ENCODE measurements around the gene SPATS2L.

Gene SPATS2L

GRCh38 chr2:200380091-200380561, 73.6 kb downstream of the SPATS2L start:
- peak; percentile 23 for DNase-seq

DNA sequence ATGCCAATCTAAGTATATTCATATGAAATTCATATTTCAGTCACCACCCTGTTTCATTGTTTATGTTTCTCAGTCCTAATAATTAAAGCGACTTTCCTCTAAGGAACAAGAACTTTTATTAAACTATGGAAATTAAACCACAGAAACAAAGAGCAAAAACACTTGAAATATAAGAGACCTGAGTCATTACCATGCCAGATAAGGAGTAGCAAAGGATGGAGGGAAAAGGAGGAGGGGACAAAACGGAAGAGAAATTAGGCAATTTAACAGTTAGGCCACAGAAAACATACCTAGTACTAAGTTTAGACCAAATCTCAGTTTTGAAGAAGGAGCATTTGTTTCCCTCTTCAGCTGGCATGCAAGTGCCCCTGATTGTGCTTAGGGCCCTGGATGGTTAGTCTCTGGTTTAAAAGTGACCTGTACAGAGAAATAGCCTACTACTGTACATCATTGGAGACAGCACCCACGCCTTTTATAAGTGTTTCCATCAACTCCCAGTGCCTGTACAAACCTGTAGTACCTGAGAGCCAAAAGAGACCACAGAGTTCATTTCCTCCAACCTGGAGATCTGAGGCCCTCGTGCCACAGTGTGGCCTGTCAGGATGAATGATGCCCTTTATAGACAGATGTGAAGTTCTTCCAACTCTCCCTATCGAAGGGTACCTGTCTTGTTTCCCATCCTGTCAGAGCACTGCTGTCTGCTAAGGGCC, 74.5 kb downstream of the SPATS2L start:
- peak; percentile 55 for DNase-seq

GRCh38 chr2:200382874-200383273, 76.4 kb downstream of the SPATS2L start:
- DNase-seq = no peak

- peak; percentile 53 for DNase-seq
These were observed 77.1 kb downstream of the SPATS2L start for GRCh38 chr2:200383380-200384110.

GRCh38 chr2:200385063-200385635, 78.7 kb downstream of the SPATS2L start:
- DNase-seq = no peak

DNA sequence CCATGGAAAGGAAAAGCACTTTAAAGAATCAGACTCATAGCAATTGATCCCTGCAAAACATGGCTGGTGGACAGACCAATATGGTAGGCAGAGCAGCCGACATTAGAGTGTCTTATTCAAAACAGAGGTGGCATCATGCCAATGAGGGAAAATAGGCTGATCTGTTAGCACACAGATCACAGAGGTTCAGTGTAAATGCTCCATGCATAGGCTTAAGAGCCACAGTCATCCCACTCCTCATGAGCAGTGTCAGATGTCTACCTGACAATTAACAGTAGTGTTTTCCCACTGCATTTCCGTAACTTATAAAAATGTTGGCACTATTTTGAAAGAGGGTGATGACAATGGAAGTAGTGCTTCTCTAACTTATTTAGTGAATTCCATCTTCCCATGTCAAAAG, 86.7 kb downstream of the SPATS2L start:
- no peak for DNase-seq

DNA sequence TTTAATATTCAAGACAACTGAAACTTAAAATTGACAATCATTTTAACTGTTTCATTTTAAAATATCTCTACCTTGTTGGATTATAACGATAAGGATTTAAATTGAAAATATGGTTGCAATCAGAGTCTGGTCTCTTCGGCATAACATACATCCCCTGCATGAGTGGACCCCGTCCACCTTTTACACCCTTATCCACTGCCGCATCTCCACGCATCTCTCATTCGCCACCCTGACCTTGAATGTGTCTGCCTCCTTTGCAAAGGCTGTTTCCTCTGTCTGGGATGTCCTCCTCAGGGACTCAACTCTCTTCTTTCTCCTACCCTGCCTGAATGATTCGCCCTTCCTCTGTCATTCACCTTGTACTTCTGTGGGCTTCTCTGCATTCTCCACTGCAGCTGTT, 87.6 kb downstream of the SPATS2L start:
- no peak for DNase-seq

DNA sequence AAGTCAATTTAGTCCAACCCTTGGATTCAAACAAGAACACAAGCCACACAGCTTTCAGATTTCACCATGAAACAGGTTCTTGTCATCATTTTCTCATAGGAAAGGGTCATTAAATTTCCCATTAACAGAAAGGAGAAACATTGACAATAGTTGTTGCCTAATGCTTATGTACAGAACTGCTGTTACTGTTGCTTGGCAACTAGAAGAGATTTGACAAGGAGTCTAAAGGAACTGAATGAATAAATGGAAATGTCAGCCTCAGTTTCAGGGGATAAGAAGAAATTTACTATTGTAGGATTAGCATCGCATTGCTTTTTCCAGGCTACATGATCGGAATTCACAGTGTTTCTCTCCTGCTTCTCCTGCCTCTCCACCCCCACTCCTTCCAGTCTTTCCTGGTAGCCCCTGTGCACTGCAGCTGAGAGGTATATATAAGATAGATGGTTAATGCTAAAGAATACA, 90.3 kb downstream of the SPATS2L start:
- DNase-seq = no peak

- DNase-seq = no peak
These were observed 91.3 kb downstream of the SPATS2L start for GRCh38 chr2:200397785-200398184.

GRCh38 chr2:200399046-200399445, 92.6 kb downstream of the SPATS2L start:
- DNase-seq = no peak

- no peak for DNase-seq
These were observed 93.1 kb downstream of the SPATS2L start for GRCh38 chr2:200399636-200400035.

GRCh38 chr2:200403814-200404213, 97.3 kb downstream of the SPATS2L start:
- DNase-seq = no peak

DNA sequence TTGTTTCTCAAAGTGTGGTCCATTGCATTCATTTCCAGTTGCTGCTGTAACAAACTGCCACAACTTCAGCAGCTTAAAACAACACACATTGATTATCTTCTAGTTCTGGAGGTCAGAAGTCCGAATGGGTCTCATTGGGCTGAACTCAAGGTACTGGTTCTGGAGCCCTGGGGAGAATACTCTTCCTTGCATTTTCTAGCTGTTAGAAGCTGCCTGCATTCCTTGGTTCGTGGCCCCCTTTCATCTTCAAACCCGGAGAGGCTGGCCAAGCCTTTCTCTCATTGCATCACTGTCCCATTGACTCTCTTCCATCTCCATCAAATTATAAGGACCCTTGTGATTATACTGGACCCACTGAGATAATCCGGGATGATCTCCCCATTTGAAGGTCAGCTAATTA, 98.1 kb downstream of the SPATS2L start:
- DNase-seq = no peak

DNA sequence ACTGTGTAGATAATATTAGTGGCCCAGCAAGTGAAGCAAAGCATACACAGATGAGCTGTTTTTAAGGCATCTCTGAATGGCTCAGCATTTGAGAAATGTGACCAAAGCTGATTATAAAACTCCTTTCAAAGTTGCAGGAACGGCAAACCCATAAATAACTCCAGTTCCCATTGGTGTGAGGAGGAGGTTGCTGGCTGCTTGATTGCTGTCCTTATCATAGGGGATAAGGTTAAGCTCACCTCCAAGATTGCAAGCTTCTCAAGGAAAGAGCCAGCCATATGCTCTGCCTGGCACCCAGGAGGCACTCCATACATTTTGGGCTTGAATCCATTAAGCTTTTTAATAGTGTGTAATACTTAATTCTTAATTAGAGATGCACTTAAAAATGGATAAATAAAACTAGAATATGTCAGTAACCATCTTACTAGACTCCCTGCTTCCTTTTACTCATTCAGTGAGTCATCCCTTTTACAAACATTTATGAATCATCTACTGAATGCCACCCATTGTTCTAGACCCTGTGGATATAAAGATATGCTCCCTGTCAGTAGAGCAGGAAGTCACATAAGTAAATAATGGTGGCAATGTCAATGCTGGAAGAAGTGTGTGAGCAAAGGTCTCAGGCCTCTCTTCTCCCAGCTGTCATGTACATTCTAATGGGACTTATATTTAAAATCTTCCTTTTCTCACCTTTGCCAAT, 99.3 kb downstream of the SPATS2L start:
- DNase-seq = no peak

DNA sequence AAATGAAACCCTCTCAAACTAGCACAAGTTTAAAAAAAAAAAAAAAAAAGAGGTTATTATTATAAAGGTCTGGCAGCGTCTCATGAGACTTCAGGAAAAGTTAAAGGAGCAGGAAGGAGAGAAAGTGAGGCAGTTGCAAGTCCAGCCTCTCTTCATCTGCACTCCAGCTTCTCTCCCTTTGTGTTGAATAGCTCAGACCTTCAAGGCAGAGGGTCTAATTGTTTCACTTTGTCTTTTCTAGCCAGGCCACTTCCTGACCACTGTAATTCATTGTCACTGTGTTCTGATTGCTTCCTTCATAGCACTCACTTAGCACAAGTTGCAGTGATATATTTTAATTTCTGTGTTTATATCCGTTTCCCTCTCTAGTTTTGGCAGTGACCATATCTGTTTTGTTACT, 99.9 kb downstream of the SPATS2L start:
- no peak for DNase-seq

DNA sequence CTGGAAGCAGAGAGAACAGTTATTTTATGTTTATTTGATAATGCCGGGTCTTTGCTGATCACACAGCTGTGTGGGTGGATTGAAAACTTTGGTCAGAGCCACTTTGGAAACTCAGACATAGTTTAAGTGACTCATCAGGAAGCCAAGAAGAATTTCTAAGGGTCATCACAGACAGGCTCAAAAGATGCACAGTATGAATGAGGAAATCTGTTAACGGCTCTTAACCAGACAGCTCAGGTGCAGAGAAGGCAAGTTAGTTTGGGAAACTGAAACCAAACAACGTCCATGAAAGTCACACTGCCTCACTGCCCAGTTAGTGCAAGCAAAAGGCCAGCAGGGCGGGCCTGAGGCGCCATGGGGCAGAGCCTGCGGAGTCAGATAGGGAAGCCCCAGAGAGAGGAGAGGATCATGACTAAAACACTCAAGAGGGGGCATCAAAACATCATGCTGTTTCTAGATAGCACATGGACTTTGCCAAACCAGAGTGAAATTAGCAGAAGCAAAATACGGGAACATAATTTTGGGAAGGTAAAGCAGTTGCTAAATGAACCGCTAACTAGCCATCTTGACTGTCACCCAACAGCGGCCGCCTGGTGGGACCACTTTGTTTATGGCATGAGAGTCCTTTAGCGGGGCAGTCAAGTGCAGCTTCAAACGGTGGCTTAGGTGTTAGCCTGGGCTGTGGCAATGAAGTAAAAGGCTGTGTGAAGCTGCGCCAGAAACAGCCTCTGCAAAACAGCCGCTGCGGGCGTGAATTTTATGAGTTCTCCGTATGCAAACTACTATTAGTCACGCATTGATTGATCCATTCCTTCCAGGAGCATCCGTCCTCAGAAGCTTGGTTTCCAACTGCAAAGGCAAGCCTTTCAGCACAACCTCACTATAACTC, 102.2 kb downstream of the SPATS2L start:
- no peak for DNase-seq

- no peak for DNase-seq
These were observed 105.3 kb downstream of the SPATS2L start for GRCh38 chr2:200411831-200412230.

GRCh38 chr2:200414367-200414766, 107.9 kb downstream of the SPATS2L start:
- no peak for DNase-seq

DNA sequence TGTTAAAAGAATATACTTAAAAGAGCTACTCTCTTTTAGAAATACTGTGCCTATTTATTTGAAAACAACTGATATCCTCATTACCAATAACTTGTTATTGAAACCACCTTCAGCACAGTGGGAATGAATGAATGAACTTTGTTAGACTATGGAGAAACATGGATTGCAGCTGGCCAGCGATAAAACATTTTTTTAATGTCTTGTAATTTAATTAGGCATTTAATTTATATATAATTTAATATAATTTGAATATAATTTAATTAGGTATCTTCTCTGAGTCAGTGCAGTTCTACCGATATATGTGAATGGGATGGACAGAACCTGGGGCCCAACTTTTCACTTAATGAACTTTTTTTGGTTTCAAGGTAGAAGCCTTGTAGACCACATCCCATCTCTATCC, 109.0 kb downstream of the SPATS2L start:
- no peak for DNase-seq

DNA sequence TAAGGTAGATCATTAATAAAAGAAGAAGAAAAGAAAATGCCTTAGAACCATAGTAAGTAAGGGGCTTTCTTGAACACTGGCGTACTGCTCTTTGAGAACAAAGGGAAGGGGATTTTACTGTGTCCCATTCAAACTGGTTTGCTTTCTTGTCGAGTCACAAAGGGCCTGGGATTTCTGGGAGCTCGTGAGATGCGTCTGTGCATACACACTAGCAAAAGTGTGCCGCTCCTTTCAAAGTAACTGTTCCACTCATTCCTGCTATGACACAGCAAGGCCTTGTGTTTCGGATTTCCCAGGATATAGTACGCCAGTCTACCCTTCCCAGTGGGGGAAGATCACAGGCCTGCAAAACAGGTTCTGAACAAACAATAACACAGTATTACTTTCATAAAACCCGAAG, 110.4 kb downstream of the SPATS2L start:
- no peak for DNase-seq

DNA sequence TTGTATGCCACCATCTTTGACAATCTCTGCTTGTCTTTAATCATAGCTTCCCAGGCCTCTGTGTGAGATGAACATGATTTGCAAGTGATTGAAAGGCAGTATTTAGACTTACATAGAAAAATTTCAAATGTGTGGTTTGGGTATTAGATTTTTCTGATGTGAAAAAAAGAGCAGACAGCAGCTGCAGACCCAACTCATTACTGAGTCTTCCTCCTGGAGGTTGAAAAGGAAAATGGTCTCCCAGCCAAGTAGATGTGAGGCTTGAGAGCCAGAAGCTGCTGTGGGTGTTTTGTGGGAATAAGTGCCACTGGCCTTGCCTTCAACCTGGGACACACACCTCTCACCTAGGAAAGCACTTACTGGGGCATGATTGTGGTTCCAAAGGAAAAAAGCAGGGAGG, 110.9 kb downstream of the SPATS2L start:
- DNase-seq = no peak

DNA sequence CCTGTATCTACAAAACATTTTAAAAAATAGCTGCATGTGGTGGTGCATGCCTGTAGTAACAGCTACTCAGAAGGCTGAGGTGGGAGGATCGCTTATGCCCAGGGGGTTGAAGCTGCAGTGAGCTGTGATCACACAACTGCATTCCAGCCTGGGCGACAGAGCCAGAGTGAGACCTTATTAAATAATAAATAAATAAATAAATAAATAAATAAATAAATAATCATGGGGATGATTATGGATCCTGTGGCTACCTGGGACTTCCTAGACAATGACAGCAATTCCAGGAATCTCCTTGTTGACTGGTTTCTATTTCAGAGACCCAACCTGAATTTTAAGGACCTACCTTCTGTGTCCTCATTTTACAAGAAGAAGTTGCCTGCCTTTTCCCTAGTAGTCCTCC, 111.9 kb downstream of the SPATS2L start:
- DNase-seq = no peak
